ENCODE measurements around the gene RNF213. TPM values are rescaled to one million over a fixed set of nuclear protein-coding genes. Genes with fewer than 3 reads are reported as not detected.
A peak's percentile ranks its signal among the peaks of the same experiment; 100 is the strongest.

Gene RNF213
- total and polyA plus RNA-seq, 10 of the 15 experiments (the other 5 are each of a cell fraction or from before 2014, with no cell fraction given), result 18.6 to 145 (median 65.8) TPM

- TF ChIP-seq CUX1 (IDR thresholded peaks at IDR 0.05; ENCODE audit: insufficient replicate concordance, low read depth, low read length) (no peak), IKZF1 (conservative IDR thresholded peaks at IDR 0.05) (peak; percentile 51), TCF7 (IDR thresholded peaks at IDR 0.05; ENCODE audit: borderline replicate concordance) (no peak)
These were observed 166.1 kb downstream of the RNF213 start (continued) for GRCh38 chr17:80426671-80427326.

GRCh38 chr17:80427366-80428282 lies 167.0 kb downstream of the RNF213 start:
- in situ Hi-C loops (cut with MboI), result loop anchor here (5.0 kb wide), 2 partner anchors 145 to 555 kb away; no protein-coding TSS in a partner anchor
- BruUV-seq (replicated peaks), result no TSS peak
- no peak overlapping the region for H2AFZ ChIP-seq (ENCODE audit: control insufficient read depth, low read depth, low read length)
- TF ChIP-seq ZNF384 (IDR thresholded peaks at IDR 0.05; ENCODE audit: borderline replicate concordance, low read depth, low read length) (no peak), YY1 (IDR thresholded peaks at IDR 0.05; ENCODE audit: low read depth, low read length) (no peak), ZBTB4 (CRISPR knock-in tag; IDR thresholded peaks at IDR 0.05) (no peak), ZBTB33 (IDR thresholded peaks at IDR 0.05) (no peak), RAD21 (IDR thresholded peaks at IDR 0.05; ENCODE audit: insufficient read depth, low read depth, low read length) (no peak)

More at GRCh38 chr17:80427366-80428282, 167.0 kb downstream of the RNF213 start:
- intact Hi-C loops (cut with micrococcal nuclease; ENCODE audit: unreplicated experiment), result loop anchor here (1.0 to 10.0 kb wide), 3 partner anchors 148 to 553 kb away; no protein-coding TSS in a partner anchor
- Histone ChIP-seq H3K9me3 (replicated peaks; ENCODE audit: control insufficient read depth, insufficient read depth, low read length) (no peaks in the 10 kb centered on the region), H3K4me1 (ENCODE audit: control insufficient read depth, insufficient read depth, low read length) (peaks cover 3% of the 10 kb centered on the region), H3K27ac (ENCODE audit: control insufficient read depth, insufficient read depth) (no peak overlapping the region), H4K20me1 (ENCODE audit: control insufficient read depth, insufficient read depth) (no peaks in the 10 kb centered on the region), H3K79me2 (ENCODE audit: control insufficient read depth, insufficient read depth, low read length) (no peaks in the 10 kb centered on the region), H3K9ac (ENCODE audit: control insufficient read depth, insufficient read depth, low read length) (no peak overlapping the region), H3K36me3 (ENCODE audit: control insufficient read depth in 2 of 2, insufficient read depth in 2 of 2, low read length in 1 of 2) (no peaks in the 10 kb centered on the region), H3K4me3 (no peak overlapping the region), H3K4me2 (ENCODE audit: control insufficient read depth, insufficient read depth) (no peak overlapping the region), H3K27me3 (replicated peaks in 1 of 2; ENCODE audit: control insufficient read depth in 2 of 2, insufficient read depth in 2 of 2, low read length in 1 of 2) (no peaks in the 10 kb centered on the region)
- POLR2A ChIA-PET, result no interaction called here
- ATAC-seq (no peak), FAIRE-seq (no peak), DNase-seq (ENCODE audit: low read depth, low spot score) (no peak)
- WGBS (ENCODE audit: insufficient coverage, insufficient replicate concordance, low lambda C conversion rate, missing lambda C conversion rate), result 64% methylated on average over 26 of the region's 27 CpGs
- RAD21 ChIA-PET (ENCODE audit: unreplicated experiment), result interaction anchor here (0.6 to 2.5 kb wide), 14 partner anchors 27 to 556 kb away, joined by 3 to 22 read pairs (median 4); no protein-coding TSS in a partner anchor
- CTCF ChIA-PET, result interaction anchor here (0.6 to 5.0 kb wide), 25 partner anchors 10 to 605 kb away, joined by 3 to 61 read pairs (median 4); partner anchors contain the start of gene ENDOV
- SMC1A ChIA-PET (ENCODE audit: uncharacterized antibody, unreplicated experiment), result interaction anchor here (0.8 to 3.1 kb wide), 6 partner anchors 149 to 542 kb away, joined by 3 to 15 read pairs (median 4); no protein-coding TSS in a partner anchor

All from GM12878 (cell line).